Measurements from ENCODE around the gene LYST. TPM values are rescaled to one million over a fixed set of nuclear protein-coding genes. Genes with fewer than 3 reads are reported as not detected.

The LYST gene
- total and polyA plus RNA-seq, 2 donors, result 25.7 to 67.4 TPM

- H3K27ac ChIP-seq (ENCODE audit: low read depth in 1 of 2, low read length in 1 of 2), result no peak overlapping the region
- H3K27me3 ChIP-seq (ENCODE audit: control insufficient read depth in 2 of 2, insufficient read depth in 1 of 2, low read length in 1 of 2), result no peaks in the 10 kb centered on the region
- WGBS, result 91% methylated on average over 1 of the region's 1 CpG
- peaks cover 27 to 83% of the 10 kb centered on the region in 2 donors for H3K36me3 ChIP-seq (ENCODE audit: control insufficient read depth in 2 of 2, insufficient read depth in 2 of 2, low read length in 1 of 2)
- no peak overlapping the region for H3K4me3 ChIP-seq (ENCODE audit: low read length in 2 of 2)
- H3K9me3 ChIP-seq (ENCODE audit: control insufficient read depth in 2 of 2, insufficient read depth in 1 of 2, low read length in 1 of 2), result no peaks in the 10 kb centered on the region
- no peak for DNase-seq (ENCODE audit: low read depth in 6 of 9, low spot score in 9 of 9)
- H3K4me1 ChIP-seq (ENCODE audit: control insufficient read depth in 2 of 2, insufficient read depth in 2 of 2, low read length in 2 of 2), result no peaks in the 10 kb centered on the region
Measured at GRCh38 chr1:235739124-235739523, 127.6 kb downstream of the LYST start.

DNA sequence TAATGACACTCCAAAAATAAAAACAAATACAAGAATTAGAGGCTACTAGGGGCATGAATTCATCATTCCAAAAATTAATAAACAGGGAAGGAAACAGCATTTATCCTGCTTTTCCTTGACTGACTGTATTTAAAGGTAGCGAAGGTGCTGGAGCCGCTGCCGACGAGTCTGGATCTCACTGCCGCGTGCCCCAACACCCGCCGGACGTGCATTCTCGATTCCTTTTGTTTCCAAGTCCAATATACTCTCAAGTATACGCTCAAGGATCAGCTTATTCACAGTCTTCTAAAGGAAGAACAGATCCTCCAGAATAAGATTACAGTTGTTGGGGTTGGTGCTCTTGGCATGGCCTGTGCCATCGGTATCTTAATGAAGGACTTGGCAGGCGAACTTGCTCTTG is 129.0 kb downstream of the LYST start:
- Histone ChIP-seq H3K4me3 (ENCODE audit: low read length in 2 of 2) (no peak overlapping the region), H3K4me1 (ENCODE audit: control insufficient read depth in 2 of 2, insufficient read depth in 2 of 2, low read length in 2 of 2) (no peaks in the 10 kb centered on the region), H3K27me3 (ENCODE audit: control insufficient read depth in 2 of 2, insufficient read depth in 1 of 2, low read length in 1 of 2) (no peaks in the 10 kb centered on the region), H3K27ac (ENCODE audit: low read depth in 1 of 2, low read length in 1 of 2) (no peak overlapping the region), H3K36me3 (ENCODE audit: control insufficient read depth in 2 of 2, insufficient read depth in 2 of 2, low read length in 1 of 2) (peaks cover 27 to 77% of the 10 kb centered on the region in 2 donors), H3K9me3 (ENCODE audit: control insufficient read depth in 2 of 2, insufficient read depth in 1 of 2, low read length in 1 of 2) (no peaks in the 10 kb centered on the region)
- WGBS, result 95% methylated on average over 13 of the region's 13 CpGs
- DNase-seq (ENCODE audit: low read depth in 6 of 9, low spot score in 9 of 9), result no peak

DNA sequence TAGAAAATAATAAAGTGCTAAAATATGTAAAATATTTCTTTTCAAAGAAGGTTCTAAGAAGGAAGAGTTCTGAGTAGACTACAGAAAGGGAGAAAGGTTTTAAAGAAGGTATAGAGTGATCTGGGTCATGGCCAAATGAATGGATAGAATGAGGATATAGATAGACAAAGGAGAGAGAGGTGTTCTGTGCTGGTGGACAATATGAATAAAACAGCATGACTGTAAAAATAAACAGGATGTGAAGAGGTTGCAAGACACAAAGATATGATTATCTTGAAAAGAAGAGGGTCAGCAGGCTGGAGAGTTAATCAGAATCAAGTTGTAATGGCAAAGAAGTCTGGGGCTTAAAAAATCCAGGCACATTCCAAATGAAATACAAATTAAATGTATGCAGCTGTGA is 130.4 kb downstream of the LYST start:
- peaks cover 23 to 71% of the 10 kb centered on the region in 2 donors for H3K36me3 ChIP-seq (ENCODE audit: control insufficient read depth in 2 of 2, insufficient read depth in 2 of 2, low read length in 1 of 2)
- DNase-seq (ENCODE audit: low read depth in 6 of 9, low spot score in 9 of 9), result no peak
- H3K4me3 ChIP-seq (ENCODE audit: low read length in 2 of 2), result no peak overlapping the region
- H3K9me3 ChIP-seq (ENCODE audit: control insufficient read depth in 2 of 2, insufficient read depth in 1 of 2, low read length in 1 of 2), result no peaks in the 10 kb centered on the region
- no peaks in the 10 kb centered on the region for H3K27me3 ChIP-seq (ENCODE audit: control insufficient read depth in 2 of 2, insufficient read depth in 1 of 2, low read length in 1 of 2)
- H3K4me1 ChIP-seq (ENCODE audit: control insufficient read depth in 2 of 2, insufficient read depth in 2 of 2, low read length in 2 of 2), result no peaks in the 10 kb centered on the region
- H3K27ac ChIP-seq (ENCODE audit: low read depth in 1 of 2, low read length in 1 of 2), result no peak overlapping the region

- H3K36me3 ChIP-seq (ENCODE audit: control insufficient read depth in 2 of 2, insufficient read depth in 2 of 2, low read length in 1 of 2), result peaks cover 23 to 74% of the 10 kb centered on the region in 2 donors
- H3K27ac ChIP-seq (ENCODE audit: low read depth in 1 of 2, low read length in 1 of 2), result no peak overlapping the region
- no peak overlapping the region for H3K4me3 ChIP-seq (ENCODE audit: low read length in 2 of 2)
- 94% methylated on average over 2 of the region's 2 CpGs for WGBS
- H3K4me1 ChIP-seq (ENCODE audit: control insufficient read depth in 2 of 2, insufficient read depth in 2 of 2, low read length in 2 of 2), result no peaks in the 10 kb centered on the region
- no peak for DNase-seq (ENCODE audit: low read depth in 6 of 9, low spot score in 9 of 9)
- no peaks in the 10 kb centered on the region for H3K27me3 ChIP-seq (ENCODE audit: control insufficient read depth in 2 of 2, insufficient read depth in 1 of 2, low read length in 1 of 2)
- H3K9me3 ChIP-seq (ENCODE audit: control insufficient read depth in 2 of 2, insufficient read depth in 1 of 2, low read length in 1 of 2), result no peaks in the 10 kb centered on the region
Measured at GRCh38 chr1:235735621-235736020, 131.1 kb downstream of the LYST start.

GRCh38 chr1:235734335-235734734 is 132.4 kb downstream of the LYST start:
- Histone ChIP-seq H3K9me3 (ENCODE audit: control insufficient read depth in 2 of 2, insufficient read depth in 1 of 2, low read length in 1 of 2) (no peaks in the 10 kb centered on the region), H3K27ac (ENCODE audit: low read depth in 1 of 2, low read length in 1 of 2) (no peak overlapping the region), H3K4me3 (ENCODE audit: low read length in 2 of 2) (no peak overlapping the region), H3K4me1 (ENCODE audit: control insufficient read depth in 2 of 2, insufficient read depth in 2 of 2, low read length in 2 of 2) (no peaks in the 10 kb centered on the region), H3K27me3 (ENCODE audit: control insufficient read depth in 2 of 2, insufficient read depth in 1 of 2, low read length in 1 of 2) (no peaks in the 10 kb centered on the region), H3K36me3 (ENCODE audit: control insufficient read depth in 2 of 2, insufficient read depth in 2 of 2, low read length in 1 of 2) (peaks cover 15 to 75% of the 10 kb centered on the region in 2 donors)
- DNase-seq (ENCODE audit: low read depth in 6 of 9, low spot score in 9 of 9), result no peak

GRCh38 chr1:235730007-235730406 is 136.7 kb downstream of the LYST start:
- no peak for DNase-seq (ENCODE audit: low read depth in 6 of 9, low spot score in 9 of 9)
- WGBS, result 99% methylated on average over 1 of the region's 1 CpG
- Histone ChIP-seq H3K4me3 (ENCODE audit: low read length in 2 of 2) (no peak overlapping the region), H3K4me1 (ENCODE audit: control insufficient read depth in 2 of 2, insufficient read depth in 2 of 2, low read length in 2 of 2) (no peaks in the 10 kb centered on the region), H3K27ac (ENCODE audit: low read depth in 1 of 2, low read length in 1 of 2) (no peak overlapping the region), H3K27me3 (ENCODE audit: control insufficient read depth in 2 of 2, insufficient read depth in 1 of 2, low read length in 1 of 2) (no peaks in the 10 kb centered on the region), H3K9me3 (ENCODE audit: control insufficient read depth in 2 of 2, insufficient read depth in 1 of 2, low read length in 1 of 2) (no peaks in the 10 kb centered on the region), H3K36me3 (ENCODE audit: control insufficient read depth in 2 of 2, insufficient read depth in 2 of 2, low read length in 1 of 2) (peaks cover 11 to 66% of the 10 kb centered on the region in 2 donors)

DNA sequence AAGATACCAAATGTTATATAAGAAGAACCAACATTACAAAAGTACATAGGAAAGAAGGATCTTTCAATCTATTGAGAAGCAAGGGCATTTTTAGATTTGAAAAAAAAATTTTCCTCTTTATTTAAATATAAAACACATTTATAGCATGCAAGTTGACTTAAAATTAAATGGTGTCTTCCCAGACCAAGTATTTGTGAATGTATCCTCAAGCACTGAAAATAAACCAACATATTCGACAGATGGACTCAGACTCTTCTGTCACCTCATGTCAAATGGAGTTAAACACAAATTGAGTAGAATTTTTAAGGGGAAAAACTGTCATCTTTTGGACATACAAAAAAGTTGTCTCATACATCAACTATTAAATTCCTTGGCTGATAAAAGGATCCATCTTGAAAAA is 140.1 kb downstream of the LYST start:
- H3K4me1 ChIP-seq (ENCODE audit: control insufficient read depth in 2 of 2, insufficient read depth in 2 of 2, low read length in 2 of 2), result no peaks in the 10 kb centered on the region
- no peak for DNase-seq (ENCODE audit: low read depth in 6 of 9, low spot score in 9 of 9)
- 98% methylated on average over 1 of the region's 1 CpG for WGBS
- no peak overlapping the region for H3K4me3 ChIP-seq (ENCODE audit: low read length in 2 of 2)
- no peaks in the 10 kb centered on the region for H3K27me3 ChIP-seq (ENCODE audit: control insufficient read depth in 2 of 2, insufficient read depth in 1 of 2, low read length in 1 of 2)
- no peak overlapping the region for H3K27ac ChIP-seq (ENCODE audit: low read depth in 1 of 2, low read length in 1 of 2)
- no peaks in the 10 kb centered on the region for H3K9me3 ChIP-seq (ENCODE audit: control insufficient read depth in 2 of 2, insufficient read depth in 1 of 2, low read length in 1 of 2)
- H3K36me3 ChIP-seq (ENCODE audit: control insufficient read depth in 2 of 2, insufficient read depth in 2 of 2, low read length in 1 of 2), result peaks cover 24 to 80% of the 10 kb centered on the region in 2 donors

GRCh38 chr1:235725434-235725833 is 141.3 kb downstream of the LYST start:
- peaks cover 27 to 81% of the 10 kb centered on the region in 2 donors for H3K36me3 ChIP-seq (ENCODE audit: control insufficient read depth in 2 of 2, insufficient read depth in 2 of 2, low read length in 1 of 2)
- H3K9me3 ChIP-seq (ENCODE audit: control insufficient read depth in 2 of 2, insufficient read depth in 1 of 2, low read length in 1 of 2), result no peaks in the 10 kb centered on the region
- H3K27ac ChIP-seq (ENCODE audit: low read depth in 1 of 2, low read length in 1 of 2), result no peak overlapping the region
- no peak overlapping the region for H3K4me3 ChIP-seq (ENCODE audit: low read length in 2 of 2)
- 95% methylated on average over 3 of the region's 3 CpGs for WGBS
- no peak for DNase-seq (ENCODE audit: low read depth in 6 of 9, low spot score in 9 of 9)
- H3K27me3 ChIP-seq (ENCODE audit: control insufficient read depth in 2 of 2, insufficient read depth in 1 of 2, low read length in 1 of 2), result no peaks in the 10 kb centered on the region
- no peaks in the 10 kb centered on the region for H3K4me1 ChIP-seq (ENCODE audit: control insufficient read depth in 2 of 2, insufficient read depth in 2 of 2, low read length in 2 of 2)

- Histone ChIP-seq H3K4me3 (ENCODE audit: low read length in 2 of 2) (no peak overlapping the region), H3K4me1 (ENCODE audit: control insufficient read depth in 2 of 2, insufficient read depth in 2 of 2, low read length in 2 of 2) (no peaks in the 10 kb centered on the region), H3K9me3 (ENCODE audit: control insufficient read depth in 2 of 2, insufficient read depth in 1 of 2, low read length in 1 of 2) (no peaks in the 10 kb centered on the region), H3K36me3 (ENCODE audit: control insufficient read depth in 2 of 2, insufficient read depth in 2 of 2, low read length in 1 of 2) (peaks cover 27 to 79% of the 10 kb centered on the region in 2 donors), H3K27me3 (ENCODE audit: control insufficient read depth in 2 of 2, insufficient read depth in 1 of 2, low read length in 1 of 2) (no peaks in the 10 kb centered on the region), H3K27ac (ENCODE audit: low read depth in 1 of 2, low read length in 1 of 2) (no peak overlapping the region)
- 95% methylated on average over 2 of the region's 2 CpGs for WGBS
- DNase-seq (ENCODE audit: low read depth in 6 of 9, low spot score in 9 of 9), result no peak
Measured at GRCh38 chr1:235724730-235725129, 142.0 kb downstream of the LYST start.

- 94% methylated on average over 2 of the region's 2 CpGs for WGBS
- Histone ChIP-seq H3K4me3 (ENCODE audit: low read length in 2 of 2) (no peak overlapping the region), H3K27me3 (ENCODE audit: control insufficient read depth in 2 of 2, insufficient read depth in 1 of 2, low read length in 1 of 2) (no peaks in the 10 kb centered on the region), H3K9me3 (ENCODE audit: control insufficient read depth in 2 of 2, insufficient read depth in 1 of 2, low read length in 1 of 2) (no peaks in the 10 kb centered on the region), H3K27ac (ENCODE audit: low read depth in 1 of 2, low read length in 1 of 2) (no peak overlapping the region), H3K36me3 (ENCODE audit: control insufficient read depth in 2 of 2, insufficient read depth in 2 of 2, low read length in 1 of 2) (peaks cover 29 to 81% of the 10 kb centered on the region in 2 donors), H3K4me1 (ENCODE audit: control insufficient read depth in 2 of 2, insufficient read depth in 2 of 2, low read length in 2 of 2) (no peaks in the 10 kb centered on the region)
- no peak for DNase-seq (ENCODE audit: low read depth in 6 of 9, low spot score in 9 of 9)
Measured at GRCh38 chr1:235722858-235723257, 143.8 kb downstream of the LYST start.

All from thymus (tissue), 11 donors.